NB4 (cell line): ENCODE data around the gene SARS1.

Source experiments
- DNase-seq: peaks from one replicate; pipeline ENCODE4 v3.0.0; 2010; ENCODE audit warnings: low read depth
- H3K4me3 ChIP-seq: one replicate; pipeline ENCODE4 v1.5.1; 2011; ENCODE audit warnings: mild to moderate bottlenecking, low read depth, low read length, moderate library complexity
- CTCF ChIP-seq: IDR thresholded peaks from one replicate; pipeline ENCODE4 v1.5.1; 2012; ENCODE audit warnings: low read depth, low read length
- MAX ChIP-seq: IDR thresholded peaks from 2 replicates; pipeline ENCODE4 v1.6.1; 2011; ENCODE audit warnings: low read depth, low read length
- MYC ChIP-seq: IDR thresholded peaks from 2 replicates; pipeline ENCODE4 v1.6.1; 2011; ENCODE audit warnings: low read depth, low read length
- POLR2A ChIP-seq: IDR thresholded peaks from 2 replicates; pipeline ENCODE4 v1.6.1; 2011; ENCODE audit warnings: mild to moderate bottlenecking; ENCODE audit not compliant: insufficient read length; ENCODE audit errors: extremely low read depth

Gene SARS1

GRCh38 chr1:109273570-109274288 lies 60.0 kb downstream of the SARS1 start:
- no peak for DNase-seq
- H3K4me3 ChIP-seq: no peak overlapping the region
- no peak for TF ChIP-seq MYC
- TF ChIP-seq MAX: no peak
- no peak for TF ChIP-seq POLR2A
- TF ChIP-seq CTCF: no peak

- no peak overlapping the region for H3K4me3 ChIP-seq
- no peak for DNase-seq
- TF ChIP-seq MYC (no peak), POLR2A (no peak), CTCF (no peak), MAX (no peak)
Observed at GRCh38 chr1:109274533-109275476, 61.1 kb downstream of the SARS1 start.

GRCh38 chr1:109275706-109276345 lies 62.1 kb downstream of the SARS1 start:
- TF ChIP-seq POLR2A (no peak), MYC (no peak), MAX (no peak), CTCF (no peak)
- DNase-seq: no peak
- H3K4me3 ChIP-seq: no peak overlapping the region

GRCh38 chr1:109277434-109278204 lies 63.9 kb downstream of the SARS1 start:
- H3K4me3 ChIP-seq: no peak overlapping the region
- peak; percentile 73 for DNase-seq
- TF ChIP-seq MYC (no peak), POLR2A (no peak), CTCF (peak; percentile 91), MAX (peak; percentile 71)
